Glutamatergic neuron (in vitro differentiated cells): Measurements from ENCODE around the gene DLG2. TPM values are rescaled to one million over a fixed set of nuclear protein-coding genes. Genes with fewer than 3 reads are reported as not detected.

ENCODE experiments used
- DNase-seq: peaks from one replicate; pipeline ENCODE4 v3.0.0; 2022
- H3K27ac Mint-ChIP-seq: one replicate; pipeline ENCODE4 v1.8.0; 2020; ENCODE audit warnings: mild to moderate bottlenecking, mixed read lengths, inconsistent platforms; ENCODE audit not compliant: unreplicated experiment
- H3K27me3 Mint-ChIP-seq: one replicate; pipeline ENCODE4 v1.8.0; 2020; ENCODE audit warnings: mild to moderate bottlenecking, moderate library complexity, mixed read lengths, inconsistent platforms; ENCODE audit not compliant: unreplicated experiment
- H3K36me3 Mint-ChIP-seq: one replicate; pipeline ENCODE4 v1.8.0; 2020; ENCODE audit warnings: mild to moderate bottlenecking, mixed read lengths, inconsistent platforms; ENCODE audit not compliant: unreplicated experiment
- H3K4me1 Mint-ChIP-seq: one replicate; pipeline ENCODE4 v1.8.0; 2020; ENCODE audit warnings: mild to moderate bottlenecking, low read depth, mixed read lengths, inconsistent platforms; ENCODE audit not compliant: unreplicated experiment
- H3K4me3 Mint-ChIP-seq: one replicate; pipeline ENCODE4 v1.8.0; 2020; ENCODE audit warnings: mild to moderate bottlenecking, mixed read lengths, inconsistent platforms; ENCODE audit not compliant: unreplicated experiment
- H3K9me3 Mint-ChIP-seq: one replicate; pipeline ENCODE4 v1.8.0; 2020; ENCODE audit warnings: mild to moderate bottlenecking, moderate library complexity, mixed read lengths, inconsistent platforms; ENCODE audit not compliant: unreplicated experiment
- total RNA-seq: library from RNA; stranded (reverse); fragmentation: NEBNext Ultra II Directional; extraction: Animal tissue kit (Norgen Biotek cat#: 25700); gene quantifications from one replicate; pipeline ENCODE4 v1.2.1, GENCODE V29; 2021; ENCODE audit not compliant: unreplicated experiment
- TF ChIP-seq, protein P1 (sequence below): fragments of 200-600 bp; sonication (generic); IDR thresholded peaks from one replicate; pipeline ENCODE4 v1.5.0; 2021; ENCODE audit not compliant: partially characterized antibody, unreplicated experiment

Gene DLG2
- total RNA-seq, 1 donor from 2014 or later: 2.9 TPM

- no peaks in the 10 kb centered on the region for H3K36me3 Mint-ChIP-seq
- no peaks in the 10 kb centered on the region for H3K27me3 Mint-ChIP-seq
- peaks cover 2% of the 10 kb centered on the region for H3K4me1 Mint-ChIP-seq
- H3K9me3 Mint-ChIP-seq: no peaks in the 10 kb centered on the region
- H3K27ac Mint-ChIP-seq: no peak overlapping the region
- no peak for DNase-seq
- TF ChIP-seq, protein P1, sequence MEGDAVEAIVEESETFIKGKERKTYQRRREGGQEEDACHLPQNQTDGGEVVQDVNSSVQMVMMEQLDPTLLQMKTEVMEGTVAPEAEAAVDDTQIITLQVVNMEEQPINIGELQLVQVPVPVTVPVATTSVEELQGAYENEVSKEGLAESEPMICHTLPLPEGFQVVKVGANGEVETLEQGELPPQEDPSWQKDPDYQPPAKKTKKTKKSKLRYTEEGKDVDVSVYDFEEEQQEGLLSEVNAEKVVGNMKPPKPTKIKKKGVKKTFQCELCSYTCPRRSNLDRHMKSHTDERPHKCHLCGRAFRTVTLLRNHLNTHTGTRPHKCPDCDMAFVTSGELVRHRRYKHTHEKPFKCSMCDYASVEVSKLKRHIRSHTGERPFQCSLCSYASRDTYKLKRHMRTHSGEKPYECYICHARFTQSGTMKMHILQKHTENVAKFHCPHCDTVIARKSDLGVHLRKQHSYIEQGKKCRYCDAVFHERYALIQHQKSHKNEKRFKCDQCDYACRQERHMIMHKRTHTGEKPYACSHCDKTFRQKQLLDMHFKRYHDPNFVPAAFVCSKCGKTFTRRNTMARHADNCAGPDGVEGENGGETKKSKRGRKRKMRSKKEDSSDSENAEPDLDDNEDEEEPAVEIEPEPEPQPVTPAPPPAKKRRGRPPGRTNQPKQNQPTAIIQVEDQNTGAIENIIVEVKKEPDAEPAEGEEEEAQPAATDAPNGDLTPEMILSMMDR: no peak
- H3K4me3 Mint-ChIP-seq: no peak overlapping the region
Measured at GRCh38 chr11:84236436-84236835, 1390.7 kb downstream of the DLG2 start.

DNA sequence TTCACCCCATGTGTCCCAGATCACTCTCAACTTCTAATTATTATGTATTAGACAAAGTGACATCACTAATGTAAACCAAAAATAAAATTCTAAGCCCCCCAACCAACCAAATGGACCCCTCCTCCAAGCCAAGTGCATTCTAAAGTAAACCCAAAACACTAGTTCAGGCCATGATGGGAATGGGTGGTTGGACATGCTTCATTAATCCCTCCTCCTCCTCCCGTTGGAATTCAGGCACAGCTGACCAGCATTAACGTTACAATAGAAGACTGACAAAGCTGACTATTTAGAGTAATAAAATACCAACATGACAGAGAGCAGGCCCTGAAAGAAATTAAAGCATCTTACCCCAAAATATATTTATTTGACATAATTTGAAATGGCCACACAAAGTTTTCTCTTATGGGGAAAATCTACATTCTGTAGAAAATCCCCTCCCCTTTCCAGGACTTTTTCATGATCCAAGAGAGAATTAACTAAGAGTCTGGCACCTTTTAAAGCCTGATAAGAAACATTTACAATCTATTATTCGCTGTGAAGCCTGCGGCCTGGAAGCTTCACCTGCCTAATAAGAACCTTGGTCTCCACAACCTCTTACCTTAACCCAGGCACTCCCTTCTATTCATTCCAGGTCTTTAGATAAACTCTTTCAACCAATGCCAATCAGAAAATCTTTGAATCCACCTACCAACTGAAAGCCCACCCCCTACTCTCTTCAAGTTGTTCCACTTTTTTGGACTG, 1392.5 kb downstream of the DLG2 start:
- peaks cover 2% of the 10 kb centered on the region for H3K4me1 Mint-ChIP-seq
- H3K27me3 Mint-ChIP-seq: no peaks in the 10 kb centered on the region
- no peak for DNase-seq
- TF ChIP-seq, protein P1: no peak
- no peak overlapping the region for H3K27ac Mint-ChIP-seq
- H3K36me3 Mint-ChIP-seq: no peaks in the 10 kb centered on the region
- H3K9me3 Mint-ChIP-seq: no peaks in the 10 kb centered on the region
- H3K4me3 Mint-ChIP-seq: no peak overlapping the region

DNA sequence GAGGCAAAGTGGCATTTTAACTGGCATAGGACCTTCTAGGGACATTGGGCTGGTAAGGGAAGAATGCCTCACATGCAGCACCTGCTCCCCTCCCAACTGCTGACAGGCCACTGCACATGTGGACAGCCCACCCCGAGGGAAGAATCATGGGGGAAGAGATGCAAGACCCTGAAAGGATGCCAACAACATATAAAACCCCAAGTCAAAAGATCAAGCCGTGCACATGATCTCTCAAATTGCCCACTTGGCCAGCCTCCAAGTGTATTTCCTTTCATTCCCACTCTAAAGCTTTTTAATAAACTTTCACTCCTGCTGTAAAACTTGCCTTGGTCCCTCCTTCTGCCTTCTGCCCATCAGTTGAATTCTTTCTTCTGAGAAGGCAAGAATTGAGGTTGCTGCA, 1393.1 kb downstream of the DLG2 start:
- DNase-seq: no peak
- Mint-ChIP-seq H3K36me3 (no peaks in the 10 kb centered on the region), H3K4me3 (no peak overlapping the region), H3K27ac (no peak overlapping the region), H3K9me3 (no peaks in the 10 kb centered on the region), H3K4me1 (peaks cover 2% of the 10 kb centered on the region), H3K27me3 (no peaks in the 10 kb centered on the region)
- TF ChIP-seq, protein P1: no peak

DNA sequence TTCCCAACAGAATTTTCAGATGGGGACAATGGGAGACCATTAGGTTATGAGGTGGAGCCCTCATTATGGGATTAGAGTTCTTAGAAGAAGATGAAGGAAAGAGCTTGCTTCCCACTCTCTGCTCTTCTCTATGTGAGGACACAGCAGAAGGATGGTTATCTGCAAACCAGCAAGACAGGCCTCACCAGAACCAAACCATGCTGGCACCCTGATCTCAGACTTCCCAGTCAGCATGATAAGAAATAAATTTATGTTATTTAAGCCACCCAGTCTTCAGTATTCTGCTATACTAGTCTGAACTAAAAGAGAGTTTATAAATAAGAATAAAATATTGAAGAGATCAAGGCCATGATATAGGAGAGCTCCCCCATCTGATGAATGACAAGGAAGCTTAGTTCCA, 1394.6 kb downstream of the DLG2 start:
- TF ChIP-seq, protein P1: no peak
- H3K36me3 Mint-ChIP-seq: no peaks in the 10 kb centered on the region
- H3K4me3 Mint-ChIP-seq: no peak overlapping the region
- H3K9me3 Mint-ChIP-seq: no peaks in the 10 kb centered on the region
- H3K4me1 Mint-ChIP-seq: peaks cover 2% of the 10 kb centered on the region
- no peak overlapping the region for H3K27ac Mint-ChIP-seq
- no peak for DNase-seq
- H3K27me3 Mint-ChIP-seq: no peaks in the 10 kb centered on the region

- DNase-seq: no peak
- Mint-ChIP-seq H3K36me3 (no peaks in the 10 kb centered on the region), H3K27me3 (no peaks in the 10 kb centered on the region), H3K4me3 (no peak overlapping the region), H3K4me1 (peaks cover 2% of the 10 kb centered on the region), H3K9me3 (no peaks in the 10 kb centered on the region), H3K27ac (no peak overlapping the region)
- TF ChIP-seq, protein P1: no peak
Measured at GRCh38 chr11:84230402-84230801, 1396.7 kb downstream of the DLG2 start.
